ENCODE data around the gene NTRK1. TPM values are rescaled to one million over a fixed set of nuclear protein-coding genes. Genes with fewer than 3 reads are reported as not detected.
A peak's percentile ranks its signal among the peaks of the same experiment; 100 is the strongest.

Gene NTRK1
- total RNA-seq, 1 donor from 2014 or later: 1.9 TPM

- ATAC-seq: no peak
- intact Hi-C loops (cut with DNase I): no loop called here
- H3K4me3 ChIP-seq: no peak overlapping the region
- H3K27me3 ChIP-seq (ENCODE audit: low read depth): peaks cover 10% of the 10 kb centered on the region
- no peak for TF ChIP-seq CTCF (IDR thresholded peaks at IDR 0.05)
- peaks cover 18% of the 10 kb centered on the region for H3K4me1 ChIP-seq
- no peak overlapping the region for H3K27ac ChIP-seq
- peaks cover 30% of the 10 kb centered on the region for H3K36me3 ChIP-seq
- no peaks in the 10 kb centered on the region for H3K9me3 ChIP-seq
- DNase-seq: peak; percentile 27
Observed at GRCh38 chr1:156906206-156906906, 45.7 kb downstream of the NTRK1 start.

- H3K4me3 ChIP-seq: no peak overlapping the region
- no peak overlapping the region for H3K27ac ChIP-seq
- peaks cover 21% of the 10 kb centered on the region for H3K4me1 ChIP-seq
- no peak for TF ChIP-seq CTCF (IDR thresholded peaks at IDR 0.05)
- no peaks in the 10 kb centered on the region for H3K9me3 ChIP-seq
- H3K27me3 ChIP-seq (ENCODE audit: low read depth): peaks cover 10% of the 10 kb centered on the region
- ATAC-seq (no peak), DNase-seq (peak; percentile 32)
- H3K36me3 ChIP-seq: peaks cover 44% of the 10 kb centered on the region
- intact Hi-C loops (cut with DNase I): no loop called here
Observed at GRCh38 chr1:156908541-156908940, 47.9 kb downstream of the NTRK1 start.

- Histone ChIP-seq H3K27me3 (ENCODE audit: low read depth) (peaks cover 10% of the 10 kb centered on the region), H3K36me3 (peaks cover 49% of the 10 kb centered on the region), H3K4me1 (peaks cover 17% of the 10 kb centered on the region), H3K9me3 (no peaks in the 10 kb centered on the region), H3K27ac (no peak overlapping the region), H3K4me3 (no peak overlapping the region)
- intact Hi-C loops (cut with DNase I): no loop called here
- no peak for TF ChIP-seq CTCF (IDR thresholded peaks at IDR 0.05)
- ATAC-seq (no peak), DNase-seq (no peak)
Observed at GRCh38 chr1:156908955-156909354, 48.3 kb downstream of the NTRK1 start.

- H3K36me3 ChIP-seq: peaks cover 56% of the 10 kb centered on the region
- no peak overlapping the region for H3K27ac ChIP-seq
- intact Hi-C loops (cut with DNase I): no loop called here
- DNase-seq: peak; percentile 39
- no peak for ATAC-seq
- H3K4me3 ChIP-seq: no peak overlapping the region
- peaks cover 13% of the 10 kb centered on the region for H3K4me1 ChIP-seq
- peaks cover 10% of the 10 kb centered on the region for H3K27me3 ChIP-seq (ENCODE audit: low read depth)
- no peak for TF ChIP-seq CTCF (IDR thresholded peaks at IDR 0.05)
- no peaks in the 10 kb centered on the region for H3K9me3 ChIP-seq
Observed at GRCh38 chr1:156909671-156910070, 49.0 kb downstream of the NTRK1 start.

GRCh38 chr1:156910309-156910782 lies 49.7 kb downstream of the NTRK1 start:
- ATAC-seq (peak; percentile 39 to 50), DNase-seq (peak; percentile 62)
- H3K27ac ChIP-seq: no peak overlapping the region
- H3K9me3 ChIP-seq: no peaks in the 10 kb centered on the region
- peaks cover 62% of the 10 kb centered on the region for H3K36me3 ChIP-seq
- H3K27me3 ChIP-seq (ENCODE audit: low read depth): peaks cover 10% of the 10 kb centered on the region
- H3K4me3 ChIP-seq: no peak overlapping the region
- H3K4me1 ChIP-seq: peaks cover 13% of the 10 kb centered on the region
- TF ChIP-seq CTCF (IDR thresholded peaks at IDR 0.05): peak; percentile 88
- intact Hi-C loops (cut with DNase I): no loop called here

All from lower lobe of right lung (tissue), 2 donors.